ENCODE data around the gene RRP15.

RRP15 gene

GRCh38 chr1:218350801-218351266 is 65.7 kb downstream of the RRP15 start:
- no peak for TF ChIP-seq REST (IDR thresholded peaks at IDR 0.05; ENCODE audit: insufficient read depth in 1 of 2, low read depth in 2 of 2, low read length in 2 of 2)
- TF ChIP-seq POLR2AphosphoS5 (IDR thresholded peaks at IDR 0.05; ENCODE audit: low read depth, low read length) = no peak
- TF ChIP-seq FOXP2 (optimal IDR thresholded peaks at IDR 0.05; ENCODE audit: borderline replicate concordance, extremely low read depth, extremely low read length, insufficient read depth) = no peak
- no peak for TF ChIP-seq TAF1 (IDR thresholded peaks at IDR 0.05; ENCODE audit: borderline replicate concordance, insufficient read depth, low read length)
- no peak for TF ChIP-seq SIN3A (IDR thresholded peaks at IDR 0.05; ENCODE audit: borderline replicate concordance, insufficient read depth, low read length)

- TF ChIP-seq TAF1 (IDR thresholded peaks at IDR 0.05; ENCODE audit: borderline replicate concordance, insufficient read depth, low read length) = no peak
- no peak for TF ChIP-seq REST (IDR thresholded peaks at IDR 0.05; ENCODE audit: insufficient read depth in 1 of 2, low read depth in 2 of 2, low read length in 2 of 2)
- no peak for TF ChIP-seq FOXP2 (optimal IDR thresholded peaks at IDR 0.05; ENCODE audit: borderline replicate concordance, extremely low read depth, extremely low read length, insufficient read depth)
- no peak for TF ChIP-seq POLR2AphosphoS5 (IDR thresholded peaks at IDR 0.05; ENCODE audit: low read depth, low read length)
- no peak for TF ChIP-seq SIN3A (IDR thresholded peaks at IDR 0.05; ENCODE audit: borderline replicate concordance, insufficient read depth, low read length)
Measured at GRCh38 chr1:218351391-218352074, 66.4 kb downstream of the RRP15 start.

- TF ChIP-seq REST (IDR thresholded peaks at IDR 0.05; ENCODE audit: insufficient read depth in 1 of 2, low read depth in 2 of 2, low read length in 2 of 2) (no peak), POLR2AphosphoS5 (IDR thresholded peaks at IDR 0.05; ENCODE audit: low read depth, low read length) (no peak), SIN3A (IDR thresholded peaks at IDR 0.05; ENCODE audit: borderline replicate concordance, insufficient read depth, low read length) (no peak), TAF1 (IDR thresholded peaks at IDR 0.05; ENCODE audit: borderline replicate concordance, insufficient read depth, low read length) (no peak), FOXP2 (optimal IDR thresholded peaks at IDR 0.05; ENCODE audit: borderline replicate concordance, extremely low read depth, extremely low read length, insufficient read depth) (no peak)
Measured at GRCh38 chr1:218352075-218352438, 67.0 kb downstream of the RRP15 start.

- TF ChIP-seq REST (IDR thresholded peaks at IDR 0.05; ENCODE audit: insufficient read depth in 1 of 2, low read depth in 2 of 2, low read length in 2 of 2) (no peak), SIN3A (IDR thresholded peaks at IDR 0.05; ENCODE audit: borderline replicate concordance, insufficient read depth, low read length) (no peak), TAF1 (IDR thresholded peaks at IDR 0.05; ENCODE audit: borderline replicate concordance, insufficient read depth, low read length) (no peak), POLR2AphosphoS5 (IDR thresholded peaks at IDR 0.05; ENCODE audit: low read depth, low read length) (no peak)
Measured at GRCh38 chr1:218353656-218354055, 68.6 kb downstream of the RRP15 start.

All from PFSK-1 (cell line).